WERI-Rb-1 (cell line): ENCODE measurements around the gene RAB26.
A peak's percentile ranks its signal among the peaks of the same experiment; 100 is the strongest.

Source experiments
- DNase-seq: peaks from one replicate; pipeline ENCODE4 v3.0.0-alpha.2; 2020
- H3K27ac ChIP-seq: fragments of 250-450 bp; sonication (Bioruptor Pico); 2 replicates; pipeline ENCODE4 v1.5.1; 2020; ENCODE audit warnings: mild to moderate bottlenecking, moderate library complexity
- H3K27me3 ChIP-seq: fragments of 250-450 bp; sonication (Bioruptor Pico); 2 replicates; pipeline ENCODE4 v1.5.1; 2021; ENCODE audit warnings: mild to moderate bottlenecking, low read depth, moderate library complexity; ENCODE audit not compliant: insufficient read depth, severe bottlenecking
- H3K36me3 ChIP-seq: fragments of 250-450 bp; sonication (Bioruptor Pico); 2 replicates; pipeline ENCODE4 v1.5.1; 2020; ENCODE audit warnings: mild to moderate bottlenecking, moderate library complexity
- H3K4me3 ChIP-seq: 2 replicates; pipeline ENCODE4 v1.5.1; 2011; ENCODE audit warnings: low read depth, mild to moderate bottlenecking, control low read depth, low read length
- H3K9me3 ChIP-seq: fragments of 250-450 bp; sonication (Bioruptor Pico); 2 replicates; pipeline ENCODE4 v1.5.1; 2021; ENCODE audit warnings: mild to moderate bottlenecking, moderate library complexity; ENCODE audit not compliant: severe bottlenecking
- CTCF ChIP-seq: IDR thresholded peaks from 2 replicates; pipeline ENCODE4 v1.5.1; 2011; ENCODE audit warnings: low read depth, mild to moderate bottlenecking, control low read depth, inconsistent platforms, low read length

Gene RAB26

GRCh38 chr16:2191446-2191706, 43.0 kb downstream of the RAB26 start:
- no peak for DNase-seq
- Histone ChIP-seq H3K27me3 (no peaks in the 10 kb centered on the region), H3K9me3 (no peaks in the 10 kb centered on the region), H3K4me3 (no peak overlapping the region), H3K27ac (no peak overlapping the region), H3K36me3 (peaks cover 29% of the 10 kb centered on the region)
- TF ChIP-seq CTCF: no peak

GRCh38 chr16:2194166-2194834, 45.9 kb downstream of the RAB26 start:
- Histone ChIP-seq H3K27me3 (no peaks in the 10 kb centered on the region), H3K36me3 (peaks cover 9% of the 10 kb centered on the region; the same call in 1 of the 2 replicates), H3K27ac (no peak overlapping the region), H3K9me3 (no peaks in the 10 kb centered on the region), H3K4me3 (no peak overlapping the region)
- TF ChIP-seq CTCF: no peak
- peak; percentile 57 for DNase-seq

GRCh38 chr16:2194852-2195321, 46.5 kb downstream of the RAB26 start:
- DNase-seq: peak; percentile 81
- no peaks in the 10 kb centered on the region for H3K9me3 ChIP-seq
- H3K36me3 ChIP-seq: peaks cover 7% of the 10 kb centered on the region; the same call in 1 of the 2 replicates
- H3K27me3 ChIP-seq: no peaks in the 10 kb centered on the region
- H3K4me3 ChIP-seq: peak overlapping the region; percentile 51
- no peak overlapping the region; the same call in 1 of the 2 replicates for H3K27ac ChIP-seq
- peak; percentile 87 for TF ChIP-seq CTCF

- DNase-seq: no peak
- peaks cover 7% of the 10 kb centered on the region; the same call in 1 of the 2 replicates for H3K36me3 ChIP-seq
- H3K27ac ChIP-seq: peak overlapping the region; percentile 24; the same call in 1 of the 2 replicates
- TF ChIP-seq CTCF: no peak
- no peaks in the 10 kb centered on the region for H3K9me3 ChIP-seq
- peak overlapping the region; percentile 51 for H3K4me3 ChIP-seq
- no peaks in the 10 kb centered on the region for H3K27me3 ChIP-seq
These were observed 47.1 kb downstream of the RAB26 start for GRCh38 chr16:2195322-2196161.

GRCh38 chr16:2196162-2196980, 47.9 kb downstream of the RAB26 start, which contains the start of gene CASKIN1:
Gene CASKIN1, minus strand, starts transcription at chr16:2196605. Its CDS starts 173 bp downstream, at chr16:2196432.
- Histone ChIP-seq H3K9me3 (no peaks in the 10 kb centered on the region), H3K27me3 (no peaks in the 10 kb centered on the region), H3K36me3 (peaks cover 7% of the 10 kb centered on the region; the same call in 1 of the 2 replicates), H3K27ac (peak within 1 kb of the TSS; percentile 47; the same call in 1 of the 2 replicates), H3K4me3 (peak within 1 kb of the TSS; percentile 51)
- DNase-seq: no peak
- no peak for TF ChIP-seq CTCF
